Measurements from ENCODE around the gene PFN4. TPM values are rescaled to one million over a fixed set of nuclear protein-coding genes. Genes with fewer than 3 reads are reported as not detected.

The PFN4 gene
- total RNA-seq, 4 donors from 2014 or later: 0.80 TPM; not detected in 3

GRCh38 chr2:24163186-24163585, 40.1 kb upstream of the PFN4 start:
- H3K36me3 ChIP-seq: no peaks in the 10 kb centered on the region
- TF ChIP-seq POLR2AphosphoS5 (IDR thresholded peaks at IDR 0.05): no peak
- WGBS, 2 donors (ENCODE audit: low coverage in 1 of 2): 42 to 73% methylated on average over 2 to 3 of the region's 3 CpGs
- no peak for DNase-seq
- H3K27ac ChIP-seq: no peak overlapping the region
- H3K27me3 ChIP-seq: no peaks in the 10 kb centered on the region
- intact Hi-C loops (cut with DNase I; ENCODE audit: low total_unique reads) (no loop called here), in situ Hi-C loops (cut with MboI; ENCODE audit: low pct_ligation_motif_present in 1 of 4, low pct_unique_long_range_greater_than_20kb in 1 of 4, low sequenced_read_pairs in 3 of 4) (no loop called here)
- no peak overlapping the region for H3K4me3 ChIP-seq
- no peaks in the 10 kb centered on the region for H3K4me1 ChIP-seq
- no peaks in the 10 kb centered on the region for H3K9me3 ChIP-seq

GRCh38 chr2:24162494-24162893, 39.4 kb upstream of the PFN4 start:
- no peak overlapping the region for H3K4me3 ChIP-seq
- no peaks in the 10 kb centered on the region for H3K36me3 ChIP-seq
- no peak for TF ChIP-seq EP300 (IDR thresholded peaks at IDR 0.05; ENCODE audit: low read depth)
- TF ChIP-seq POLR2AphosphoS5 (IDR thresholded peaks at IDR 0.05): no peak
- no peak for TF ChIP-seq CTCF (IDR thresholded peaks at IDR 0.05)
- TF ChIP-seq POLR2A (IDR thresholded peaks at IDR 0.05): no peak
- in situ Hi-C loops (cut with MboI; ENCODE audit: low pct_ligation_motif_present in 1 of 4, low pct_unique_long_range_greater_than_20kb in 1 of 4, low sequenced_read_pairs in 3 of 4) (no loop called here), intact Hi-C loops (cut with DNase I; ENCODE audit: low total_unique reads) (no loop called here)
- 97 to 100% methylated on average over 1 of the region's 1 CpG for WGBS, 2 donors (ENCODE audit: low coverage in 1 of 2)
- no peaks in the 10 kb centered on the region for H3K27me3 ChIP-seq
- no peak overlapping the region for H3K27ac ChIP-seq
- H3K4me1 ChIP-seq: no peaks in the 10 kb centered on the region
- no peak for DNase-seq
- H3K9me3 ChIP-seq: no peaks in the 10 kb centered on the region

- DNase-seq: no peak
- intact Hi-C loops (cut with DNase I; ENCODE audit: low total_unique reads): no loop called here
- H3K4me3 ChIP-seq: no peak overlapping the region
- no peaks in the 10 kb centered on the region for H3K27me3 ChIP-seq
- no peaks in the 10 kb centered on the region for H3K9me3 ChIP-seq
- no peaks in the 10 kb centered on the region for H3K36me3 ChIP-seq
- no peak overlapping the region for H3K27ac ChIP-seq
- in situ Hi-C loops (cut with MboI; ENCODE audit: low pct_ligation_motif_present in 1 of 4, low pct_unique_long_range_greater_than_20kb in 1 of 4, low sequenced_read_pairs in 3 of 4): no loop called here
- TF ChIP-seq EP300 (IDR thresholded peaks at IDR 0.05; ENCODE audit: low read depth) (no peak), CTCF (IDR thresholded peaks at IDR 0.05) (no peak), POLR2AphosphoS5 (IDR thresholded peaks at IDR 0.05) (no peak), POLR2A (IDR thresholded peaks at IDR 0.05) (no peak)
- H3K4me1 ChIP-seq: no peaks in the 10 kb centered on the region
Observed at GRCh38 chr2:24160761-24161160, 37.6 kb upstream of the PFN4 start.

DNA sequence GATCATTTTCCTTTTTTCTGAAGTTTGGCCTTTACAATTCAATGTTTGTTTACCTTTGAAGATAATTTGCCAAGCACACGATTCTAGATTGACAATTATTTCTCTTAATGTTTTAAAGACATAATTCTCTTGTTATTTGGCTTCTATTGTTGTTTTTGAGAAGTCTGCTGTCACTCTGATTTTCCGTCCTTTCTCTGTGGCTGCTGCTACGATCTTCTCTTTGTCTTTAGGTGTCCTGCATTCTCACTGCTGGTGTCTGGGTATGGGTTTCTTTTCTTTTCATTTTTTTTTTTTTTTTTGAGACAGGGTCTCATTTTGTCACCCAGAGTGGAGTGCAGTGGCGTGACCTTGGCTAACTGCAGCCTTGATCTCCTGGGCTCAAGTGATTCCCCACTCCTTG, 36.6 kb upstream of the PFN4 start:
- TF ChIP-seq POLR2AphosphoS5 (IDR thresholded peaks at IDR 0.05) (no peak), CTCF (IDR thresholded peaks at IDR 0.05) (no peak), EP300 (IDR thresholded peaks at IDR 0.05; ENCODE audit: low read depth) (no peak), POLR2A (IDR thresholded peaks at IDR 0.05) (no peak)
- Histone ChIP-seq H3K36me3 (no peaks in the 10 kb centered on the region), H3K4me1 (no peaks in the 10 kb centered on the region), H3K9me3 (no peaks in the 10 kb centered on the region), H3K4me3 (no peak overlapping the region), H3K27me3 (no peaks in the 10 kb centered on the region), H3K27ac (no peak overlapping the region)
- in situ Hi-C loops (cut with MboI; ENCODE audit: low pct_ligation_motif_present in 1 of 4, low pct_unique_long_range_greater_than_20kb in 1 of 4, low sequenced_read_pairs in 3 of 4) (no loop called here), intact Hi-C loops (cut with DNase I; ENCODE audit: low total_unique reads) (no loop called here)
- WGBS, 2 donors (ENCODE audit: low coverage in 1 of 2): 85 to 87% methylated on average over 4 of the region's 4 CpGs
- no peak for DNase-seq

DNA sequence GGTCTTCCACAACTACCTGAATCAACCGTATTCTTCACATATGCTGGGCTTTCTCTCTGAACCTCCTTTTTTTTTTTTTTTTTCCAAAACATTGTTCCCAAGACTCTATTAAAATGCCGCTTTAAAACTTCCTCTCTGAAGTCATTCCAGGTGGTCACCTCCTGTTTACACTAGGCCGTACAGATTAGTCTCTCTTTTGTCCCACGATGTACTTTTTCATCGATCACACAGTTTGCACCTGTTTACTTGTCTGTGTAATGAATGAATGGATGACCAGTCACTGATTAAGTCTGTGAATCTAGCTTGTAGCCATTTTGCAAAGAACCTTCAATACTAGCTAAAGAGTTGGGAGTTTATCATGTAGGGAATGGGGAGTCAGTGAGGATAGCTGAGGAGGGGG, 35.0 kb upstream of the PFN4 start:
- TF ChIP-seq EP300 (IDR thresholded peaks at IDR 0.05; ENCODE audit: low read depth) (no peak), POLR2AphosphoS5 (IDR thresholded peaks at IDR 0.05) (no peak), CTCF (IDR thresholded peaks at IDR 0.05) (no peak), POLR2A (IDR thresholded peaks at IDR 0.05) (no peak)
- in situ Hi-C loops (cut with MboI; ENCODE audit: low pct_ligation_motif_present in 1 of 4, low pct_unique_long_range_greater_than_20kb in 1 of 4, low sequenced_read_pairs in 3 of 4) (no loop called here), intact Hi-C loops (cut with DNase I; ENCODE audit: low total_unique reads) (no loop called here)
- 94% methylated on average over 5 of the region's 5 CpGs for WGBS, 2 donors (ENCODE audit: low coverage in 1 of 2)
- no peak overlapping the region for H3K4me3 ChIP-seq
- no peaks in the 10 kb centered on the region for H3K27me3 ChIP-seq
- H3K36me3 ChIP-seq: no peaks in the 10 kb centered on the region
- H3K9me3 ChIP-seq: no peaks in the 10 kb centered on the region
- DNase-seq: no peak
- no peaks in the 10 kb centered on the region for H3K4me1 ChIP-seq
- no peak overlapping the region for H3K27ac ChIP-seq
